Measurements from ENCODE around the gene PMIS2.

The PMIS2 gene

DNA sequence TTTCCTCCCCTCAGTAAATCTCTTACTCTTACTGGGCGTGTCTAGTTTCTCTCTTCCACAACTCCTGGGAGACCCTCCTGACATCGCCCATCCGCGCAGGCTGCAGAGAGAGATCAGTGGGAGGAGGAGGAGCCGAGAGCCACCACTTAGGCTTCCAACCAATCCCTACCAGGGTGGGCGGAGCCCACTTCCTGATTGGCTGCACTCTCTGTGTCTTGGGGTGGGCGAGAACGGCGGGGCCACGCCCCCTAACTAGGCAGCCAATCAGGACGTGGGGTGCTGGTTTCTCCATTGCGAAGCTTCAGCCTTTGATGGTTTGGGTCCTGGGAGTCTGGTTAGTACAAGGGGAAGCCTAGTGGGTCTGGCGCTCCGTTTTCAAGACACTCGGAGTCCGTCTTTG, at the start of gene PMIS2:
TSS of gene PMIS2 (plus strand) at position 326 of the 400 bp plus-strand sequence. CDS start 87 bp downstream, outside the sequence.
- no peak for DNase-seq (ENCODE audit: low read depth)

GRCh38 chr19:35539314-35539713, 46.7 kb upstream of the PMIS2 start:
- DNase-seq (ENCODE audit: low read depth), result no peak

GRCh38 chr19:35539850-35540249, 46.1 kb upstream of the PMIS2 start:
- DNase-seq (ENCODE audit: low read depth), result no peak

GRCh38 chr19:35540356-35540927, 45.5 kb upstream of the PMIS2 start:
- DNase-seq (ENCODE audit: low read depth), result no peak

DNA sequence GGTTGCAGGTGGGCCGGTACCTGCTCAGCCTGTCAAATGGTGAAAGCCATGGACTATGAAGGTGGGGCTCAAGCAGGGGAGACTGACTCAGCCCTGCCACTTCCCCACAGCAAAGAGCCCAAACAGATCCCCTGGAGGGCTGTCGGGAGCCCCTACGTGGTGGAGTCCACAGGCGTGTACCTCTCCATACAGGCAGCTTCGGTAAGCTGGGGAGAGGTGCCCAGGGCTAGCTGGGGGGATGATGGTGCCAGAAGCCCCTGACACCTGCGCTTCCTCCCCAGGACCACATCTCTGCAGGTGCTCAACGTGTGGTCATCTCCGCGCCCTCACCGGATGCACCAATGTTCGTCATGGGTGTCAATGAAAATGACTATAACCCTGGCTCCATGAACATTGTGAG, 43.8 kb upstream of the PMIS2 start:
- DNase-seq (ENCODE audit: low read depth), result no peak

GRCh38 chr19:35543280-35544109, 42.5 kb upstream of the PMIS2 start:
- DNase-seq (ENCODE audit: low read depth), result no peak

DNA sequence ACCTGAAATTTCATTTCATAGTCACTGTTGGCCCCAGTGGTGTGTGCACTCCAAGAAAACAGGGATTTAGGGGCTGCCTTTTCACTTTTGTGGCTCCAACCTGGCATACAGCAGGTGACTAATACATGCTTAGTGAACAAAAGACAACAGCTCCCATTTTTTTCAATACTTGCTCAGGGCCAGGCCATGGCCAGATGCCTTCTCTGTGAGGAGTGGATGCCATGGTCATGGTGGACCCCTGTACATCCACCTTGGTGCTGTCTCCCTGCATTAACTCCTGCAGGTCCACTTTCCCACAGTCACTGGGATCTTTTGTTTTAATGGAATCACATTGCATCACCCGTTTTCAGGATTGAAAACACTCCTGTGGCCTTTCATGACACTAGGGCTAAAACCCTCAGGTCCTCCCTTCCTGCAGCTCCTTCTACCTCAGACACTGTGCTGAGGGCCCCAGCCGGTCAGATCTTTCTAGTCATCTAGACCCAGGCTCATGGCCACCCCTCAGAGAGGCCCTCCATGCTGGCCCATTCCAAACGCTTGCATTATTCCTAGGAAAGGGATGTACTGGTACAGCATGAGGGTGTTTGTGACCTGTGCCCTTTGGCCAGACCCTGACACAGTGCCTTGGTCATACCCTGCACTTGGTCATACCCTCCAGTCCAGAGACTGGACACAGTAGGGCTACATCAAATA, 41.7 kb upstream of the PMIS2 start:
- DNase-seq (ENCODE audit: low read depth), result no peak

- peak; percentile 68 for DNase-seq (ENCODE audit: low read depth)
Measured at GRCh38 chr19:35545001-35545854, 40.7 kb upstream of the PMIS2 start, which contains the start of gene TMEM147. Gene TMEM147 (plus strand): TSS chr19:35545626. CDS start chr19:35545740, 114 bp downstream.

DNA sequence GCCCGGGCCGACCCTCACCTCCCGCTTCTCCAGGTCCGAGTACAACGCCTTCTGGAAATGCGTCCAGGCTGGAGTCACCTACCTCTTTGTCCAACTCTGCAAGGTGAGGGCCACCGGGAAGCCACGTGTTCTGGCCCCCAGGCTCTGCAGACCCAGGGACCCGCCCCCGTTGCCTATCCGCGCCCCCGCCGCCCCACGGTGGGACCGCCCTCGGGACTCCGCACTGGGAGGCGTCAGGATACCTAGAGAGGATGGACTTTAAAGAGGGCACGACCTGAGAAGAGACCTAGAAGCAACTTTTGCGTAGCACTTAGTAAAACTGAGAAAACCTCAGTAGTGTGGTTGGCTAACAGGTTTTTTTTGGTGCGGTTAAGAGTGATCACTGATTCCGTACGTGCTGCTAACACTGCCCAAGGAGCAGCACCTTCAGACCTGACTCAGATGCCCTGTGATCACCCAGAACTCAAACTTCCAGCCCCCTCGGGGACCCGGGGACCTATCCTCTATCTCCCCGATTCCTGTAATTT, 40.1 kb upstream of the PMIS2 start:
- DNase-seq (ENCODE audit: low read depth), result peak; percentile 17

DNA sequence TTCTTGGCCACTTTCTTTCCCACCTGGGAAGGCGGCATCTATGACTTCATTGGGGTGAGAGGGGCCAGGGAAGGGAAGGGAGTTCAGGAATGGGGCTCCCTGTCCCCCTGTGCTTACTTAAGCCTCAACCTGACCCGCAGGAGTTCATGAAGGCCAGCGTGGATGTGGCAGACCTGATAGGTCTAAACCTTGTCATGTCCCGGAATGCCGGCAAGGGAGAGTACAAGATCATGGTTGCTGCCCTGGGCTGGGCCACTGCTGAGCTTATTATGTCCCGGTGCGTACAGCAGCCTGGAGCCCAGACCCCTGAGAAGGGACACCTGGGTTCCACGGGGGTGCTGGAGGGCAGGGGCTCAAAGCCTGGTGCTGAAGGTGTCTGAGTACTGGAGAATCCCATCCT, 39.4 kb upstream of the PMIS2 start:
- no peak for DNase-seq (ENCODE audit: low read depth)

GRCh38 chr19:35549174-35549788, 36.7 kb upstream of the PMIS2 start:
- DNase-seq (ENCODE audit: low read depth), result peak; percentile 24

GRCh38 chr19:35549879-35550523, 36.0 kb upstream of the PMIS2 start:
- no peak for DNase-seq (ENCODE audit: low read depth)

DNA sequence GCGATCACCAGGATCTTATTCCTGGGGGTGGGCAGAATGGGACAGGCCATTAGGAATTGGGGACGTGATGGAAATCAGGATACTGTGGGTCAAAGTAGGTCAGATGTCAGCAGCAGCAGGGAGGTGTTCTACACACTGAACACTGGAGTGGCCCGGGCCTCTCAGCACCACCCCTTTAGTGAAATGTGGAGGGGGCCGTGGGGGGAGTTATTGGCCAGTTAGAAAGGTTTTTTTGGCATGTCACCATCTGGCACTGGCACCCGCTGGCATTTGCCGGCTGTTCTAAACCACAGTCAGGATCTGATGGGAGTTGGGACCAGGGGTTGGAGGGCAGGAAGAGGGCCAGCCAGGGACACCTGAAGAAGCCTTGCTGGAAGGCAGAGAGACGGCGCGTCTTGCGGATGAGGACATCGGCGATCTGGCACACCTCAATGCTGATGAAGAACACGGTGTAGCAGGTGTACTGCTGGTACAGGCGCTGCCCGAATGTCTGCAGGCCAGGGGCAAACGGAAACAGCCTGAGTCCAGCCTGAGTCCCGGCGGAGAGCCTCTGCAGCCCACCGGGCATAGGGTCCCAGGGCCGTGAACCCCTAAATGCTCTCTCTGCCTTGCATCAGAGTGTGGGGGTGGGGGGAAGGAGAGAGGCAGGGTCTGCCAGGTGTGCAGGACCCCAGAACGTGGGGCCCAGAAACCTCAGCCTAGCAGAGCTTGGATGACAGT, 34.7 kb upstream of the PMIS2 start:
- no peak for DNase-seq (ENCODE audit: low read depth)

DNA sequence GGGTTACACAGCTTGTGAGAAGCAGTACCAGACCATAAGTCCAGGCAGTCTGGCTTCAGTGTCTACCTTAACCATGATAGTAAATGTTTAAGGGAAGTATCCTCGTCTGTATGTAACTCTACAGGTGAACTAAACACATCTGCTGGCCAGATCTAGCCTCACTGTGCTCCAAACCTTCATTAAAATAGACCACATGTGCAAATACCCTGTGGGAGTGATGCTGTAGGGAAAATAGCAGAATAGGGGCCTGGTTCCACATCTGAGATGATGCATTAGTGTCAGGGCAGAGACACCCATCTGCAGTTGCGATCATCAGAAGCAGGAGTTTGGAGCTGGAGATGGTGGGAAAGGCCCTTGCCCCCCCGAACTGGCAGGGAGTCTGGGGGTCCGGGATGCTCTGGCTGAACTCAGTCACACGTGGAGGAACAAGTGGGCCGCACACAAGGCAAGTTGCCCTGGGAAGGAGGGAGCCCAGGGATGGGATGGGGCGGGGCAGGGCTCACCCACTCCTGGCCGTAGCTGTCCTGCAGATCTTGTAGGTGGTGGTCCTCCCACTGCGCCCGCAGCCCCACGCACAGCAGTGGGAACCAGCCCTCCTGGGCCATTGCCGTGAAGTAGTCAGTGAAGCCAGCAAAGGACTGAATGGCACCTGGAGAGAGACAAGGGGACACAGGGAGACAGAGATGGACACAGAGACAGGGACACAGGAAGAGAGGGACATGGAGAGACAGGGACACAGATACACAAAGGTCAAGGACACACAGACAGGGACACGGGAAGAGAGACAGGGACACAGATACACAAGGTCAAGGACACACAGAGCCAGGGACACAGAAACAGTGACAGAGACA, 33.2 kb upstream of the PMIS2 start:
- no peak for DNase-seq (ENCODE audit: low read depth)

GRCh38 chr19:35553385-35554000, 32.5 kb upstream of the PMIS2 start:
- no peak for DNase-seq (ENCODE audit: low read depth)

DNA sequence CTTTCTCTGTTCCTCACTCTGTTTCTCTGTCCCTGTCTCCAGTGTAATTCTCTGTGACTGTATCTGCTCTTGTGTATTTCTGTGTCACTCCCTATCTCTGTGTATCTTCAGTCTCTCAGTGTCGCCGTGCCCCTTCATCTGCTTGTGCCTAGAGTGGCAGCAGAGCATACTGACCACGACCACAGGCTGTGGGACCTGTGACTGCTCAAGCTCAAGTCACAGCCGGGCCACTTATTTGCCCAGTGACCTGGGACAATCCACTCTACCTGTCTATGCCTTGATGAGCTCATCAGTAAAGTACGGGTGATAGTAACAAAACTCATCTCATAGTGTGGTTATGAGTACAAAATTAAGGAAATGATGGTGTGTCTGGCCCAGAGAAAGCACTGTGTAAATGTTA, 31.9 kb upstream of the PMIS2 start:
- no peak for DNase-seq (ENCODE audit: low read depth)

GRCh38 chr19:35555301-35556005, 30.5 kb upstream of the PMIS2 start:
- no peak for DNase-seq (ENCODE audit: low read depth)

GRCh38 chr19:35556025-35556590, 29.9 kb upstream of the PMIS2 start:
- DNase-seq (ENCODE audit: low read depth), result no peak

Measured in activated gamma-delta T cell treated with anti-CD3 and anti-CD28 coated beads, Interleukin-2, amount 50 U/mL, for 16 hours (primary cell).